CD4-positive, alpha-beta T cell treated with Interleukin-4 for 4 hours (primary cell): ENCODE measurements around the gene ATG13.
"Not testable (repeated sequence)": the region's sequence is repeated elsewhere in the genome, so short reads cannot be mapped to it uniquely, and the experiment has no call there.

Experiments used
- DNase-seq: peaks from one replicate; pipeline ENCODE4 v3.0.0-alpha.2; 2020

ATG13 gene

DNA sequence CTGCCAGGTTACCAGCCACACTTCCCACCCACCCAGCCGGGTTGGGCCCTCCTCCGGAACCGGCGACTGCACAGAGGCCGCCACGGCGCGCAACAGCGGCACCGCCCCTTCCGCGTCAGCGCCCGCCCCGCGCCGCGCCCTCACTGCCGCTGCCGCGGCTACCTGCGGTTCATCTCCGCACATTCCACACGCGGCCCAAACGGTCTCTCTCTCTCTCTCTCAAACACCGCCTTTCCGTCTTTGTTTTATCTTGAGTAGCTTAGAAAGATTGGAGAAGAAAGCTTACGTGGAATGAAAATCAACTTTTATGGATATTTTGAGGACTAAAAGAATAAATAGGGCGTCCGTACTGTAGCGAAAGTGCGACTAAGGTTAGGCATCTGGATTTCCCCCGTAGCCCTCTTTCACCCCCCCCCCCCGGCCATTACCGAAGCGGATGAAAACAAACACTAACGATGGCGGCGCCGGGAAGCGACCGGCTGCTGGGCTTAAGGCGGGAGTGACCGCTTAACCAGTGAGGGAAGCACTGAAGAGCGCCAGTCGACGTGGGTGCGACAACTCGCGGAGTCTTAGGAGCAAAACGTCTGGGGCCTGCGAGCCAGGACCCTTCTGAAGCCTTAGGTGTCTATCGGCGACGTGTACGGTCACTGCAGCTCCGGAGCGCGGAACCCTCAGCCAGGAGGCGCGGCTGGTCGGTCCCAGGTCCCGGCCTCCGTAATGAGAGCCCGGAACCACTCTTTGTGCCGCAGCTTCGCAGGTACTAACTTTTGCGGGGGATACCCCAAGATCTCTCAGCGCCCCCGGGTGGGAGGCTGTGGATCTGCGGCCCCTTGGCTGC lies at the start of gene ATG13, which contains the start of gene HARBI1:
Gene ATG13 (plus strand): TSS at position 420 of the 838 bp plus-strand sequence. CDS start 26,739 bp downstream, outside the sequence.
Gene HARBI1 (minus strand): TSS at position 94 of the 838 bp plus-strand sequence. CDS start 990 bp downstream, outside the sequence.
- peak; percentile 92 for DNase-seq

- no peak for DNase-seq
Observed at GRCh38 chr11:46570790-46571398, 46.5 kb upstream of the ATG13 start.

GRCh38 chr11:46574656-46575055 lies 42.7 kb upstream of the ATG13 start:
- no peak for DNase-seq

DNA sequence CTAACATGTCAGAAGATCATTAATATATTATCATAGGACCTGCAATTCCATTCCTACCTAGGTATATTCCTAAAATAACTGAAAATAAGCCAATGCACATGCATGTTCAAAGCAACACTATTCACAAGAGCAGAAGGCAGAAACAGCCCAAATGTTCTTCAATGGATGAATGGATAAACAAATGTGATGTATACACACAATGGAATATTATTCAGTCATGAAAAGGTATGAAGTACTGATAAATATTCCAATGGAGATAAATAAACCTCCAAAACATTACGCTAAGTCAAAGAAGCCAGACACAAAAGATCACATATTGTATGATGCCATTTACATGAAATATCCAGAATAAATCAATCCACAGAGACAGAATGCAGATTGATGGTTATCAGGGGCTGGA lies 40.3 kb upstream of the ATG13 start:
- DNase-seq = no peak

DNA sequence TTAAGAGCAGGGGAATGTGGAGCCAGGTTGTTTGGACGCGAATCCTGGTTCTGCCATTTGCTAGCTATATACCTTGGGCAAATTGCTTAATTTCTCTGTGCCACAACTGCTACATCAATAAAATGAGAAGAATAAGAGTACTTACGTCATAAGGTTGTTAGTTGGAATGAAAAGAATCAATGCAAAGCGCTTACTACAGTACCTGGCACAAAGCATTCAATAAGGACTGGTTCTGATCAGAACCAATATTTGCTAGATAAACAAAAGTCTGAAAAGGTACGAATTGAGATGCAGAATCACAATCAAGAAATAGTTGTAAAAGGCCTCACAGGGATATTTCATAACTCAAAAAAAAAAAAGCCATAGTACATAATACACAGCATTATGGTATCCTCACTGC lies 34.8 kb upstream of the ATG13 start:
- DNase-seq = no peak

- not testable (repeated sequence) for DNase-seq
Observed at GRCh38 chr11:46583513-46583912, 33.8 kb upstream of the ATG13 start.

GRCh38 chr11:46588131-46588530 lies 29.2 kb upstream of the ATG13 start:
- DNase-seq = no peak

DNA sequence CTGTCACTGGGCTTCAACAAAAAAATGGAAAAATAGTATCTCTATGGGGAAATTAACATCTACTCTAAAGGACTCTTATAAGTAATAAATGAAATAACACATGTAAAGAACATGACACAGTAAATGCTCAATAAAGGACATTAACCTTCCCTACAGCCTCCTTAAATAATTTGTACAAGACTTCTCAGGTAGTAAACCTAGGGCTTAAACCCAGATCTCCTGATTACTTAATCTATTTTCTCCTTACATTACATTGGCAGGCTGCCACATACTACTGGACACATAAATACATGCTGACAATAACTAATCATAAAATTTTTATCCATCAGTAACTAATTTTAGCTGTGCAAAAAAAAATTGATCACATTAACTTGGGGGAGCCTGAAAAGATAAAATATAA lies 28.4 kb upstream of the ATG13 start:
- DNase-seq = no peak

DNA sequence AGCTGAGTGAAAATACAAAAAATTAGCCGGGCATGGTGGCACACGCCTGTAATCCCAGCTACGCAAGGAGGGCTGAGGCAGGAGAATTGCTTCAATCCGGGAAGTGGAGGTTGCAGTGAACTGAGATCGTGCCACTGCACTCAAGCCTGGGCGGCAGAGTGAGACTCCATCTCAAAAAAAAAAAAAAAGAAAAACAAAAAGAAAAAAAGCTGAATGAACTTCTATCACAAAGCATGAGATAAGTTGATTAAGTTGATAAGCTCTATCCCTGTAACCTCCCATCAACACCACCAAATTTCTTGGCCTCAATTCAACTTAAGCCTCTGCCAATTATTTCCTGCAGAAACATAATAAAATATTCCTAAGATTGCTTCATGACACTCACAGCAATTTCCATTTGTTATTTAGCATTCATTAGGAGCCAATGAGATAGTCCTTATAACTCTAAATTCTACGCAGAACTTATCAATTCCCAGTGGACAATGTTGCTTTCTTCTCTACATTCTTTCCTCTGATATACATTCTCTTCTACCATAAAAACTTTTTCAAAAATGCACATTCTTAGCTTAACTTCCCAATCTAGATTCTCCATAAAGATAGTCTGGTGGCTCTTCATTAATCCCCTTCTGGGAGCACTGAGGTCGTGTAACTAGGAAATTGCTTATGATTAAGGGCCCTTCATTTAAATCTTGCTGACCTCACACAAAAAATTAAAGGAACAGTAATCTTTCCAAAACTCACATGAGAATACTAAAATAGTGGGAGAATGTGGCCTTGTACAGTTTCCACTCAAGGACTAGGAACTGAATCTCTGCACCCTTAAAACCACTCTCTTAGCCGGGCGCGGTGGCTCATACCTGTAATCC lies 26.4 kb upstream of the ATG13 start:
- DNase-seq = no peak

- DNase-seq = peak; percentile 87
Observed at GRCh38 chr11:46593550-46594373, 23.6 kb upstream of the ATG13 start, which contains the start of gene AMBRA1. TSS of gene AMBRA1 (minus strand) at chr11:46594023. CDS start at chr11:46548380, 45,643 bp downstream.

- DNase-seq = no peak
Observed at GRCh38 chr11:46594374-46594700, 23.0 kb upstream of the ATG13 start.

DNA sequence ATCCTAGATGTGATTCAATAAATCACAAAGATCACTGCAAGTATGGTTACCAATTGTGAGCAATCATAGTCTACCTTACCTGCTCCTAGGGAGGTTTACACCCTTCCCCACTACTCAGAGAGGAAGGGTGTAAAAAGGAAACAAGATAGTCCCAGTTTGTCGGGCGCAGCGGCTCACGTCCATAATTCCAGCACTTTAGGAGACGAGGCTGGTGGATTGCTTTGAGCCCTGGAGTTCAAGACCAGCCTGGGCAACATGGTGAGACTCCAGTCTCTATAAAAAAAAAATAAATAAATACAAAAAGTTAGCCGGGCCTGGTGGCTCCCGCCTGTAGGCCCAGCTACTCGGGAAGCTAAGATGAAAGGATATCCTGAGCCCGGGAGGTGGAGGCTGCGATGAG lies 22.6 kb upstream of the ATG13 start:
- no peak for DNase-seq

- no peak for DNase-seq
Observed at GRCh38 chr11:46597155-46597554, 20.2 kb upstream of the ATG13 start.

DNA sequence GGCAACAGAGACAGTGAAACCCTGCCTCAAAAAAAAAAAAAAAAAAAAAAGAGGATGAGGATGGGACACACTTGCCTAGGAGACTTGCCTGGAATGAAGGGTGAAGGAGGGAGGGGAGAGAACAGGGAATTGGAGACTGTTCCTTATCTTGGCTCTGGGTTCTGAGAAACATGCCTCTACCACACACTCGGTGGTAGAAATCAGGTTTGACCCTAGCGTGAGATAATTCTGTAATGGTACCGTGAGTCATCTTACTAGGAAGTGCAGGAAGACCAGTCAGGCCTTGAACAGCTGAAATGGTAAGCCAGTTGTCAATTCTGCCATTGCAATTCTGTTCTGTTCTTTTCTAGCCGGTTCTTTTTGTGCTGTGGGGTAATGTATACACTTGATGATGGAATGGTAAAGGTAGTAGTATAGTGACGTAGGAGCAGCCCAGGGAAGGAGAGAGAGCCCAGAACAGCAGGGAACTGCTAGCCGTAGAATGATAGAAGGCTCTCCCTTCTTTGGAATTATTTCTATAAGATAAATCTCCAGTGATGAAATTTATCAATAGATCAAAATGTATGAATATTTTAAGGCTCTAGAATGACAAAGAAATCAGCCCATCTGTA lies 19.6 kb upstream of the ATG13 start:
- DNase-seq = no peak

DNA sequence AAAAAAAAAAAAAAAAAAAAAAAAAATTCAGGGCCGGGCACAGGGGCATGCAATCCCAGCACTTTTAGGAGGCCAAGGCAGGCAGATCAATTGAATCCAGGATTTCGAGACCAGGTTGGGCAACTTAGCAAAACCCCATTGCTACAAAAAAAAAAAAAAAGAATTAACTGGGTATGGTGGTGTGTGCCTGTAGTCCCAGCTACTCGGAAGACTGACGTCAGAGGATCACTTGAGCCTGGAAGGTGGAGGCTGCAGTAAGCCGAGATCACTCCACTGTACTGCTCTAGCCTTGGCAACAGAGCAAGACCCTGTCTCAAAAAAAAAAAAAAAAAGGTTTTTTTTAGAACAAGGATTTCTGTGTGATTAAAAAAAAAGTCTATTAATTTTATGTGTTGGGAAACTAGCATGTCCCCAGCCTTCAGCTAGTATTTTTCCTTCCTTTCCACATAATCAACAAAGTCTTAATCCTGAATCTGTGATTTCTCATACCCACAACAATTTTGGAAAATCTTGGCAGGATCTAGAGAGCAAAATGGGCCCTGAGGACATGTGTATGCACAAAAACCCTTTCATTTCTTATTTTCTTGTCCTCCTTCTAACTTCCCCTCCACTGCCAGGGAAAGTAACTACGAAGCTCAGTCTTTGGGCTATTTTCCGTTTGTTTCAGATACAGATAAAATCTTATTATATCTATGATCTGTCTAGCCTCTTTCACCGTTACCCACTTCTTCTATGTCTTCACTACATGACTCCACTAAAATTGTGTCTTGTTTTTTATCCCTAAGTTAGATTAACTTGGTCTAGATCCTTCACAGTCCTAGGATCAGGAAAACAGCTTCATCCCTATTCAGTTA lies 17.8 kb upstream of the ATG13 start:
- DNase-seq = no peak

- no peak for DNase-seq
Observed at GRCh38 chr11:46600194-46600960, 17.0 kb upstream of the ATG13 start.

DNA sequence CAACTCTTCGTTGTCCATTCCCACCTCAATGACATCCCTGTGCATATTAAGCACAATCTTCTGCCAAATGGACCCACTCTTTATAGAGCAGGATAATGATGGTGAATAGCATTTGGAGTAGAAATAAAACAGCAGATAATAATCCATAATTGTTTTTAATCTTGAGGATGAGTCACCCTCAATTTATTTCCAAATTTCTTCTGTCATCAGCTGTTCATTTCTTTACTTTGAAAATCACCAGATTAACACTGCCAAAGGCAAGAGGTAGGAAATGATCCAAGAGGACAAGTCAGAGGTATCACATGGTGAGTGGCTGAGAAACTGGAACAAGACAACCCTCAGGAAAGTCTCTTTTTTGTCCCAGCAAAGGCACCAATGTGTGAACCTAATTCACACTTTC lies 16.2 kb upstream of the ATG13 start:
- DNase-seq = no peak

DNA sequence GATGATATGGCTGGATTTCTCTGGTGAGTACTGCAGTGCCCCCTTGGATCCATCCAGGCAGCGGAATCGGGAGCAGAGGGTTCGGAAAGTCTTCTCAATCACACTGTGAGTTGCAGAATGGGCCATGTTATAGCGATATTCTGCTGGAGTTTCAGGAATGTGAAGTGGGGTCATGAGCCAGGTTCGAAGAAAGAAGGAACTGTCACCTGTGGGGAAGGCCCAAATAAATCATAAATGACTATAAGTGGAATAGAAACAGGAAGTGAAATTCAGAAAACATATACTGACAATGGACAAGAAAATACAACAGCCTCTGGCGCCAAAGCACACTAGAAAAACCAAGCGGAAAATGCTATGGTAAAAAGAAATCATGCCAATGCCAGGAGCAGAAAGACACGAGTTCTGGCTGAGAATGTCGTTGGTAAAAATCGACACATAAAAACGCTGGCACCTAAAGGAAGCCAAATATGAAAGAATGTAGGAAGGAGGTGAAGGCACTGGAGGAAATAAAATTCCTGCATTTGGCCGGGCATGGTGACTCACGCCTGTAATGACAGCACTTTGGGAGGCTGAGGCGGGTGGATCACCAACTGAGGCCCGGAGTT lies 13.5 kb upstream of the ATG13 start:
- no peak for DNase-seq

GRCh38 chr11:46604796-46605195 lies 12.6 kb upstream of the ATG13 start:
- DNase-seq = no peak

DNA sequence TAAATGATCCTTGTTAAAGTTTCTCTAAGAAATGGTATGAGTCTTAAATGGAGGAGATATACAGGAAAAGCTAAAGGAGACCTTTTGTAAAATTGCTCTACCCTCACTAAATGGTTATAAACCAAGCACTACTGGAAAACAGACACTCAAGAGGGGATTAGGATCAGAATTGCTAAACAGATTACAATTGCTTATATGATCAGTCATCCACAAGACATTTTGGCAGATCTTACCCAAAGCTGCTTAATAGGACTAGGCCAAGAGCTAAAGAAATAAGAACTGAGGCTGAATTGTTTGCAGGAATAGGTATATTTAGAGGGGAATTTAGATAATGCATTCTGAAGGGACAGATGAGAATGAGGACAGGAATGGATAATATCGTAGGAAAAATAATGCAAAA lies 9.8 kb upstream of the ATG13 start:
- no peak for DNase-seq
